Activated CD8-positive, alpha-beta memory T cell treated with anti-CD3 and anti-CD28 coated beads, Interleukin-2, amount 50 U/mL, for 24 hours (primary cell): ENCODE data around the gene PYGL.
"Not testable (repeated sequence)": the region's sequence is repeated elsewhere in the genome, so short reads cannot be mapped to it uniquely, and the experiment has no call there.

Experiments
- DNase-seq: peaks from one replicate; pipeline ENCODE4 v3.0.0-alpha.2; 2020; ENCODE audit errors: extremely low read depth

PYGL gene

DNA sequence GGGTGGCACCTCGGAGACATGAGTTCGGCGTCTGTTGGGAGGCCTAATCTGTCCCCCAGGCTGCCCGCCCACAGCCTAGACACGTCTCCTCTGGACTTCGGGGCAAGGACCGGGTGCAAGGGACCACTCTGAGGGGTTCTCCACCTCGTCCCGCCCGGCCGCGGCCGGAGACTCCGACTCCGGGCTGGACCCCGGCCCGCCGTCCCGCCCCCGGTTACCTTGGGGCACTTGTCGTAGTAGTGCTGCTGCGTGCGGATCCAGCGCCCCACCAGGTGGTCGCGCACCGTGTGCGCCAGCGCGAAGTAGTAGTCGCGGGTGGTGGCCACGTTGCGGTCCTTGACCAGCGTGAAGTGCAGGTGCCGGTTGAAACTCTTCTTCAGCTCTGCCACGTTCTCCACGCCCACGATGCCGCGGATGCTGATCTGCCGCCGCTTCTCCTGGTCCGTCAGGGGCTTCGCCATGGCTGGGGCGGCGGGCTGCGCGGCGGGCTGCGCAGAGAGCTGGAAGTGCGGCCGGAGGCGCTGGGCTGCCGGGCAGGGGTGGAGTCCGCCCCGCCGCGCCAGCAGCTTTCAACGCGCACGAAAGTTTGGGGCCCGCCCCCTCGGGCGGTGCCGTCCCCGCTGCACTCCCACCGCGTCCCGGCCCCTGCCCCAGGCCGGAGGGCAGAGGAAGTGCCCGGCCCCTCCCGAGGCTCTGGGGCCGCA is at the start of gene PYGL:
TSS of gene PYGL (minus strand) at position 541 of the 704 bp plus-strand sequence. CDS start at position 461, 80 bp downstream.
- no peak for DNase-seq

- DNase-seq = no peak
Measured at GRCh38 chr14:50985859-50986331, 41.6 kb upstream of the PYGL start.

- DNase-seq = no peak
Measured at GRCh38 chr14:50985124-50985858, 41.0 kb upstream of the PYGL start.

DNA sequence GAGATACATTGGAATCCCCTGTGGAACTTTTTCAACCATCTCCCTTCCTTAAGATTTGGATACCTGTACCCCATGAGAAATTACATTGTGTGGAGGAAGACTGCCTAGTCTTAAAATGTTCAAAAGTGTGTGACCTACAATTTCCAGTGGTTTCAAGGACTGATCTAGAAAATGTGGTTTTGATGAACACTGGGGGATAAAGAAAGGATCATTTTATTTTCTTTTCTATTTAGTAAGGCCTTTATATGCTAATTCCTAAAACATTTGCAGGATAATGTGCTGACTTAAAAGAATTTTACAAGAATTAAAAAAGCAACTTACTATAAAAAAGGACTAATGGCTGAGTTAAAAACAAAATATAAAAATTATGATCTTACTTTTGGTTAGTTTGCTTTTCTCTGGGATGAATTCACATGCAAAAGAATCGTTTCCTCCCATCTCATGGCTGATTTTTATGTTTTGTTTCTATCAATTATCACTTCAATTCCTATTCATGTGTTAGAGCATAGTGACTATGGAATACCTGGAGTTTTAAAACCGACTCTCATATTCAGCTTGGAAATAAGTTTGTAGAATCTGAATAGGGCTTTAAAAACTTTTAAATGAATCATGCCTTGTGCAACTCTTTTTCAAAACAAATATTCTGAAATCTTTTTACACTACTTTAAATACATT is 39.9 kb upstream of the PYGL start:
- DNase-seq = no peak

DNA sequence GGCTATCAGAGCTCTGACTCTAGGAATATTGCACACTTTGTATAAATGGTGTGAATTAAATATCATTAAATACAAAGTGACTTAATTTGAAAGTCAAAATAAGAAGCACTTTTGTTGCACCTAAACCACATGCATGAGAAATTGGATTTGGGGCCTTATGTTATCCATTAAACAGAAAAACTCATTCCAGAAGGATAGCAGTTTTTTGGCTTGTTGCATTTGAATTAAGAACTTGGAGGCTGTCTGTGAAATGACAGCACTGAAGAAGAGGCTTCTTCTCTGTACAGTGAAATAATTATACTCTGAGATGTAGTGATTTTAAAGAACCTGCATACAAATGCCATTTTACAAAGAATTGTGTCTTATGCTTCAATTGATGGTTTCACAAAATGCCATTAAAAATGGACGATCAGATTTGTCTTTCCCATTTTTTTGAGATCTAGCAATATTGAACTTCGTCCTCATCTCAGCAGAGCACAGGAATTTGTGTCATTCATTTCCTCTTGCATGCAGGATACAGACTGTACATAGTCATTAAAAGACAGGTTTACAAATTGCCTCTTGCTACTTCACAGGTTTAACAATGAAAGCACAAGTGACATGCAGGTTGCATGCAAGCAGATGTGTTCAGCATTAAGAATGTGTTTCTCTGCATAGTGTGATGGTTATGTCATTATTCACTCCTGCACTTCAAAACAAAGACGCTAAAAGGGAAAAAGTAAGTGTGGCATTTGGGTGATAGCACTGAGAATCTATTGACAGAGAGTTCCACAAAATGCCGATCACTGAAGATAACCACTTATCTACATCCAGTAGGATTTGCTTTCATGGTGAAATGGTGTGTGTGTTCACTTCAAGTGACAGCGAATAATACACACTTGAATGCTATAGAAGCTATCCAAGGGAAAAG is 35.9 kb upstream of the PYGL start:
- no peak for DNase-seq

- no peak for DNase-seq
Measured at GRCh38 chr14:50978888-50979287, 34.6 kb upstream of the PYGL start.

DNA sequence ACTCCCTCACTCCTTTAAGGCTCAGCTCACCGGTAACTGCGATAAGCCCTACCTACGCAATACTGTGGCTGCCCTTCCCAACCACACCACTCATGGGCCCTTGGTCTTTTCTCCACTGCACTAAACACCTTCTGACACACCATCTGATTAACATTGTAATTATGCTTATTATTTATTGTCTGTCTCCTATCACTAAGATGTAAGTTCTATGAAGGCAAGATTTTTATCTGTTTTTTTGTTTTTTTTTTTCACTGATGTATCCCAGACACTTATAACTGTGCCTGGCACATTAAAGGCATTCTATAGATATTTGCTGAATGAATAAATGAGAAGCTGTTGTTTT is 34.2 kb upstream of the PYGL start:
- no peak for DNase-seq

DNA sequence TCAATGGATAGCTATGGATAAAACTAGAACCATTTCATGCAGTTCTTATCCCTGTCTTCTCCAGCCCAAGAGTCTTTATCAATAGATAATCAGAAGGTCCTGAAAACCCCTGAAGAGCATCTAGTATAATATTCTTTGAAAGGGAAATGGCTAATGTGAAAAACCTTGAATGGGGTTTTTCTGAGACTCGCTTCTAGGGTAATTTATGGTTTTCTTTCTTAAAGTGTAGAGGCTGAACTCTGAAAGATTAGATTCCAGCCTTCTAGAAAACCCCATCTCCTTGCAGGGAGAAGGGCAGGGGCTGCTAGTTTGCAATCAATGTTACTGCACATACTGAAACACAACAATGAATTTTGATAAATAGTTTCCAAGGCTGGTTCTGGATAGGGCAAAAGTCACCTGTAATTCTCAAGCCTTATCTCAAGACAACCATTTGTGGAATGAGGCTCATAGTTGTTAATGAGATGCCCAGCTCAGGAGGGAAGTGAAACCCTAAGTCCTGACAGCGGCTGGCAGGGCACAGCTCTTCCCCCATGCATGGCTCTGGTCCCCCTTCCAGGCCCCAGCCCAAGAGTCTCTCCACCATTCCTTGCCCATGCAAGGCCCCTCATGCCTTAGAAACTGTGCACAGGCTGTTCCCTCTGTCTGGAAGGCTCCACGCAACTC is 33.7 kb upstream of the PYGL start:
- no peak for DNase-seq

- no peak for DNase-seq
Measured at GRCh38 chr14:50974118-50974517, 29.8 kb upstream of the PYGL start.

GRCh38 chr14:50972734-50973133 is 28.5 kb upstream of the PYGL start:
- no peak for DNase-seq

GRCh38 chr14:50970886-50971781 is 26.9 kb upstream of the PYGL start:
- DNase-seq = no peak

DNA sequence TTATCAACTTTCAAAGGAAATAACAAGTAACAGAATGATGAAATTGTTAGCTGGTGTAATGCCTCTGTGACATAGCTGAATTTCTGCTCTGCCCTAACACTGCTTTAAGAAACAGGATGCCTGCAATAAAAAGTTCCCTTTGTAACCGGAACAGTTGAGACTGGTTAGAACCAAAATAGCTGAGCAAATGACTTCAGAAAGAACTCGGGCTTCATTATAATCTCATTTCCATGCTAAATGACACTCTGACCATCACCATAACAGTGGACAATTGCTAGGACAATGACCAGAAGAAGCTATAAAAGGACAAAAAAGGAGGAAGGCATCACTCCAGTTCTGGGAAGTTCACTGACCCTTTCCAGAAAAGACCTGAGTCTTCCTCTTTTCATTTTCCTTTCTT is 23.5 kb upstream of the PYGL start:
- no peak for DNase-seq

- no peak for DNase-seq
Measured at GRCh38 chr14:50967103-50967502, 22.8 kb upstream of the PYGL start.

DNA sequence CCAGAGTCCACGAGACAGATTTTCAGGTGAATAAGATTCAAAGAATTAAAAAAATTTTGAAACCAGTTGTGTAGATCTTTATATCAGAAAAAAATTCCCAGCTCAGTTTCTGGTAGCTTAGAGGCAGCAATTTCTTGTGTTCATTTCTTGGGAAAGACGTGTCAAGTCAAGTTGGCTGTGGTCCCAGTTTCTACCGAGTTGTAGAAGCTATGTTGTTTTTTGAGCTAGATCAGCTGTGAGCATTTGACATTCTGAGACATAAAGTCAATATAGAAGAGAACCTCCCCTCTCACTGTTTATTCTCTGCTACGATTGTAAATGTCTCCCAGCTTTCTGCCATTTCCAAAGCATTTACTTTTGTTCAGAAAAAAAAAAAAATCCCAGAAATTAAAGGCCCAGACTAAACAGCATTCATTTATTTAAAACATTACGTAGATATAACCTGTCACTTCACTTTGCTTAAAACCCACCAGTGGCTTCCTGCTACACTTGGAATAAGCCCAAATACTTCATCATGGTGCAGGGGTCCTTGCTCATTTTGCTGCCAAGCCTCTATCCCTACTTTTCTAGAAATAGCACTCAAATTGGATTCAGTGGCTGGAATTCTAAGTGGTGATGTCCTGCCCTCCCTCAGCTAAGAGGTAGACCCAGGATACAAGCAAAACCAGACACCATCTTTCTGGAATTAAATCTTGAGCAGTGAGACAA is 20.6 kb upstream of the PYGL start:
- no peak for DNase-seq

GRCh38 chr14:50963919-50964318 is 19.6 kb upstream of the PYGL start:
- no peak for DNase-seq

- DNase-seq = no peak
Measured at GRCh38 chr14:50961605-50962221, 17.4 kb upstream of the PYGL start.

DNA sequence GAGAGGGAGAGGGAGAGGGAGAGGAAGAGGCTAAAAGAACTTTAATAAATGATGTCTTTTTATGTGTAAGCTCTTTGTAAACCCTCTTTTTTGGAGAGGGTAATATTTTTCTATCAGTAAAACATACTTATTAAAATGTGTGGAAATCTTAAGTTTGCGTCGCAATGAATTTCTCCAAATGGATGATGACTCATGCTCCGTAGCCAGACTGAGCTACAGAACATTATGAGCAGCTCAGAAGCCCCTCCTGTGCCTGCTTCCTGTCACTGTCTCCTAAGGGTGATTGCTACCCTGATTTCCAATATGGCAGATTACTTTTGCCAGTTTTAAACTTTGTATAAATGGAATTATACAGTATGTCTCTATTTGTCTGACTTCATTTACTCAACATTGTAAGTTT is 13.0 kb upstream of the PYGL start:
- no peak for DNase-seq

GRCh38 chr14:50956421-50956820 is 12.1 kb upstream of the PYGL start:
- DNase-seq = not testable (repeated sequence)
